ENCODE data around the gene ARHGAP20. TPM values are rescaled to one million over a fixed set of nuclear protein-coding genes. Genes with fewer than 3 reads are reported as not detected.

ARHGAP20 gene
- total RNA-seq, 1 experiment from 2014 or later, result not detected

GRCh38 chr11:110716361-110716760 lies 4.1 kb upstream of the ARHGAP20 start:
- no peak for DNase-seq
- no peak overlapping the region for H3K27ac ChIP-seq
- H3K4me3 ChIP-seq, result no peak overlapping the region
- no peak overlapping the region for H3K4me2 ChIP-seq
- BruUV-seq (replicated peaks), result no TSS peak
- TF ChIP-seq EZH2 (IDR thresholded peaks at IDR 0.05; ENCODE audit: low read depth) (no peak), CTCF (conservative IDR thresholded peaks at IDR 0.05) (no peak)
- ChIA-PET POLR2A (ENCODE audit: unreplicated experiment) (no interaction called here), CTCF (no interaction called here)
- H3K9me2 ChIP-seq (ENCODE audit: insufficient read depth), result no peaks in the 10 kb centered on the region
- no peaks in the 10 kb centered on the region for H3K27me3 ChIP-seq (ENCODE audit: insufficient read depth, low read depth)
- H4K20me1 ChIP-seq (ENCODE audit: insufficient read depth), result no peaks in the 10 kb centered on the region
- no peaks in the 10 kb centered on the region for H3K36me3 ChIP-seq (ENCODE audit: low read depth)
- H2AFZ ChIP-seq, result no peak overlapping the region
- no peaks in the 10 kb centered on the region for H3K79me2 ChIP-seq (ENCODE audit: low read depth)
- intact Hi-C loops (cut with micrococcal nuclease; ENCODE audit: unreplicated experiment), result no loop called here
- no peaks in the 10 kb centered on the region for H3F3A ChIP-seq (ENCODE audit: insufficient read depth, low read depth)
- H3K9me3 ChIP-seq (ENCODE audit: insufficient read depth, low read depth), result no peaks in the 10 kb centered on the region
- peaks cover 6% of the 10 kb centered on the region for H3K4me1 ChIP-seq (replicated peaks; ENCODE audit: insufficient read depth)

- Histone ChIP-seq H4K20me1 (ENCODE audit: insufficient read depth) (no peaks in the 10 kb centered on the region), H3F3A (ENCODE audit: insufficient read depth, low read depth) (no peaks in the 10 kb centered on the region), H3K4me1 (replicated peaks; ENCODE audit: insufficient read depth) (no peaks in the 10 kb centered on the region), H2AFZ (no peak overlapping the region), H3K27me3 (ENCODE audit: insufficient read depth, low read depth) (no peaks in the 10 kb centered on the region), H3K4me2 (no peak overlapping the region), H3K36me3 (ENCODE audit: low read depth) (no peaks in the 10 kb centered on the region), H3K9me2 (ENCODE audit: insufficient read depth) (no peaks in the 10 kb centered on the region), H3K79me2 (ENCODE audit: low read depth) (no peaks in the 10 kb centered on the region), H3K27ac (no peak overlapping the region), H3K4me3 (no peak overlapping the region), H3K9me3 (ENCODE audit: insufficient read depth, low read depth) (no peaks in the 10 kb centered on the region)
- intact Hi-C loops (cut with micrococcal nuclease; ENCODE audit: unreplicated experiment), result no loop called here
- TF ChIP-seq CTCF (conservative IDR thresholded peaks at IDR 0.05) (no peak), EZH2 (IDR thresholded peaks at IDR 0.05; ENCODE audit: low read depth) (no peak)
- no TSS peak for BruUV-seq (replicated peaks)
- DNase-seq, result no peak
- ChIA-PET CTCF (no interaction called here), POLR2A (ENCODE audit: unreplicated experiment) (no interaction called here)
These were observed 3.3 kb upstream of the ARHGAP20 start for GRCh38 chr11:110715541-110715940.

- Histone ChIP-seq H3K9me2 (ENCODE audit: insufficient read depth) (no peaks in the 10 kb centered on the region), H3K36me3 (ENCODE audit: low read depth) (no peaks in the 10 kb centered on the region), H3K79me2 (ENCODE audit: low read depth) (no peaks in the 10 kb centered on the region), H3K4me1 (replicated peaks; ENCODE audit: insufficient read depth) (no peaks in the 10 kb centered on the region), H4K20me1 (ENCODE audit: insufficient read depth) (no peaks in the 10 kb centered on the region), H3K27me3 (ENCODE audit: insufficient read depth, low read depth) (no peaks in the 10 kb centered on the region), H2AFZ (no peak overlapping the region), H3K27ac (no peak overlapping the region), H3K4me2 (no peak overlapping the region), H3K9me3 (ENCODE audit: insufficient read depth, low read depth) (no peaks in the 10 kb centered on the region), H3K4me3 (no peak overlapping the region), H3F3A (ENCODE audit: insufficient read depth, low read depth) (no peaks in the 10 kb centered on the region)
- intact Hi-C loops (cut with micrococcal nuclease; ENCODE audit: unreplicated experiment), result no loop called here
- CTCF ChIA-PET, result no interaction called here
- no TSS peak for BruUV-seq (replicated peaks)
- POLR2A ChIA-PET (ENCODE audit: unreplicated experiment), result no interaction called here
- TF ChIP-seq CTCF (conservative IDR thresholded peaks at IDR 0.05) (no peak), EZH2 (IDR thresholded peaks at IDR 0.05; ENCODE audit: low read depth) (no peak)
- DNase-seq, result no peak
These were observed 1.2 kb upstream of the ARHGAP20 start for GRCh38 chr11:110713449-110713776.

Data from PC-9 (cell line).